Neural cell (in vitro differentiated cells): ENCODE results near the gene FKBP14. TPM values are rescaled to one million over a fixed set of nuclear protein-coding genes. Genes with fewer than 3 reads are reported as not detected.

ENCODE experiments used
- H2AFZ ChIP-seq: fragments of 200-600, 300-800 bp; sonication (generic), shearing (Covaris generic); 2 replicates; pipeline ENCODE4 v1.6.0; 2014; ENCODE audit warnings: low read depth, mild to moderate bottlenecking, antibody characterized with exemption, low read length, moderate library complexity
- H3F3A ChIP-seq: fragments of 200-600 bp; shearing (Covaris generic); 2 replicates; pipeline ENCODE4 v1.6.1; 2016; ENCODE audit warnings: mild to moderate bottlenecking, moderate library complexity, mixed read lengths, antibody characterized with exemption, low read length; ENCODE audit not compliant: insufficient read depth, poor library complexity, severe bottlenecking
- H3K27ac ChIP-seq: fragments of 200-600, 300-800 bp; sonication (generic), shearing (Covaris generic); 2 replicates; pipeline ENCODE4 v1.5.1; 2014; ENCODE audit warnings: mild to moderate bottlenecking, low read length, moderate library complexity
- H3K27me3 ChIP-seq: fragments of 300-800, 200-600 bp; sonication (generic), shearing (Covaris generic); 2 replicates; pipeline ENCODE4 v1.6.0; 2014; ENCODE audit warnings: mild to moderate bottlenecking, low read depth, low read length, moderate library complexity; ENCODE audit not compliant: insufficient read depth
- H3K36me3 ChIP-seq: fragments of 300-800, 200-600 bp; sonication (generic), shearing (Covaris generic); 2 replicates; pipeline ENCODE4 v1.5.1; 2014; ENCODE audit warnings: mild to moderate bottlenecking, antibody characterized with exemption, low read length, moderate library complexity; ENCODE audit not compliant: insufficient read depth
- H3K4me2 ChIP-seq: fragments of 300-800, 200-600 bp; sonication (generic), shearing (Covaris generic); 2 replicates; pipeline ENCODE4 v1.6.0; 2014; ENCODE audit warnings: mild to moderate bottlenecking, low read length
- H3K4me3 ChIP-seq: fragments of 300-800, 200-600 bp; sonication (generic), shearing (Covaris generic); 2 replicates; pipeline ENCODE4 v1.5.1; 2014; ENCODE audit warnings: mild to moderate bottlenecking, low read length, moderate library complexity
- H3K79me2 ChIP-seq: fragments of 200-600 bp; shearing (Covaris generic); replicated peaks from 2 replicates; pipeline ENCODE4 v1.6.0; 2014; ENCODE audit warnings: mild to moderate bottlenecking, low read length, moderate library complexity; ENCODE audit not compliant: insufficient read depth
- H3K9ac ChIP-seq: fragments of 300-800, 200-600 bp; sonication (generic), shearing (Covaris generic); 2 replicates; pipeline ENCODE4 v1.6.1; 2016; ENCODE audit warnings: mild to moderate bottlenecking, low read length, mixed read lengths
- H3K9me2 ChIP-seq: fragments of 200-600 bp; shearing (Covaris generic); 2 replicates; pipeline ENCODE4 v1.6.1; 2016; ENCODE audit warnings: mild to moderate bottlenecking, low read length, mixed read lengths; ENCODE audit not compliant: insufficient read depth
- H3K9me3 ChIP-seq: fragments of 200-600, 300-800 bp; sonication (generic), shearing (Covaris generic); 2 replicates; pipeline ENCODE4 v1.6.1; 2016; ENCODE audit warnings: mild to moderate bottlenecking, mixed run types, low read length, moderate library complexity, mixed read lengths
- H4K20me1 ChIP-seq: fragments of 200-600 bp; shearing (Covaris generic); 2 replicates; pipeline ENCODE4 v1.6.1; 2016; ENCODE audit warnings: mild to moderate bottlenecking, mixed run types; ENCODE audit not compliant: insufficient read depth
- CTCF ChIP-seq: fragments of 450-650 bp; IDR thresholded peaks from 2 replicates; pipeline ENCODE4 v1.5.1; 2014; ENCODE audit warnings: antibody characterized with exemption, mild to moderate bottlenecking, moderate library complexity; ENCODE audit not compliant: poor library complexity, severe bottlenecking
- EP300 ChIP-seq: fragments of 450-650 bp; conservative IDR thresholded peaks from 2 replicates; pipeline ENCODE4 v1.6.1; 2014; ENCODE audit warnings: antibody characterized with exemption, mild to moderate bottlenecking, moderate library complexity; ENCODE audit not compliant: poor library complexity, severe bottlenecking
- EZH2 ChIP-seq: fragments of 200-600, 300-800 bp; shearing (Covaris generic), sonication (generic); IDR thresholded peaks from 2 replicates; pipeline ENCODE4 v1.6.1; 2014; ENCODE audit warnings: antibody characterized with exemption, low read length, borderline replicate concordance, mild to moderate bottlenecking; ENCODE audit not compliant: insufficient read depth, poor library complexity, severe bottlenecking
- MXI1 ChIP-seq: fragments of 450-650 bp; conservative IDR thresholded peaks from 2 replicates; pipeline ENCODE4 v1.6.1; 2014; ENCODE audit warnings: antibody characterized with exemption, mild to moderate bottlenecking; ENCODE audit not compliant: poor library complexity, severe bottlenecking
- POLR2AphosphoS5 ChIP-seq: IDR thresholded peaks from 2 replicates; pipeline ENCODE4 v1.6.1; 2012
- RAD21 ChIP-seq: fragments of 450-650 bp; conservative IDR thresholded peaks from 2 replicates; pipeline ENCODE4 v1.6.1; 2014; ENCODE audit warnings: antibody characterized with exemption, mild to moderate bottlenecking, moderate library complexity
- REST ChIP-seq: IDR thresholded peaks from 2 replicates; pipeline ENCODE4 v1.6.1; 2012; ENCODE audit warnings: borderline replicate concordance
- SMC3 ChIP-seq: fragments of 450-650 bp; conservative IDR thresholded peaks from 2 replicates; pipeline ENCODE4 v1.6.1; 2014; ENCODE audit warnings: antibody characterized with exemption, mild to moderate bottlenecking, moderate library complexity; ENCODE audit not compliant: poor library complexity
- TAF1 ChIP-seq: IDR thresholded peaks from 2 replicates; pipeline ENCODE4 v1.6.1; 2012; ENCODE audit warnings: low read depth
- polyA plus RNA-seq: library from polyadenylated mRNA; depleted of rRNA; stranded (reverse); fragments of >200 nt; gene quantifications from 2 replicates; pipeline ENCODE4 v1.2.3, GENCODE V29; 2014

Gene FKBP14
- polyA plus RNA-seq, 1 donor from 2014 or later: 36.7 TPM

GRCh38 chr7:30019387-30019786 is 7.1 kb downstream of the FKBP14 start:
- Histone ChIP-seq H3K27ac (no peak overlapping the region), H2AFZ (no peak overlapping the region), H3K4me2 (no peak overlapping the region), H3K27me3 (no peaks in the 10 kb centered on the region), H3K79me2 (peaks cover 6% of the 10 kb centered on the region), H3K9me3 (no peaks in the 10 kb centered on the region), H3K36me3 (no peaks in the 10 kb centered on the region), H3F3A (no peaks in the 10 kb centered on the region), H3K9ac (no peak overlapping the region), H3K4me3 (no peak overlapping the region), H4K20me1 (no peaks in the 10 kb centered on the region), H3K9me2 (no peaks in the 10 kb centered on the region)
- no peak for TF ChIP-seq MXI1
- TF ChIP-seq SMC3: no peak
- TF ChIP-seq POLR2AphosphoS5: no peak
- no peak for TF ChIP-seq REST
- TF ChIP-seq CTCF: no peak
- TF ChIP-seq EZH2: no peak
- TF ChIP-seq TAF1: no peak
- no peak for TF ChIP-seq EP300
- no peak for TF ChIP-seq RAD21

GRCh38 chr7:30018451-30018850 is 8.1 kb downstream of the FKBP14 start:
- no peak for TF ChIP-seq RAD21
- no peak for TF ChIP-seq EZH2
- no peak for TF ChIP-seq SMC3
- no peak for TF ChIP-seq REST
- TF ChIP-seq MXI1: no peak
- no peak for TF ChIP-seq EP300
- TF ChIP-seq TAF1: no peak
- Histone ChIP-seq H3K79me2 (peaks cover 6% of the 10 kb centered on the region), H3K27ac (no peak overlapping the region), H3K36me3 (no peaks in the 10 kb centered on the region), H3K27me3 (no peaks in the 10 kb centered on the region), H3K4me2 (no peak overlapping the region), H3K9me2 (no peaks in the 10 kb centered on the region), H3K4me3 (no peak overlapping the region), H4K20me1 (no peaks in the 10 kb centered on the region), H2AFZ (no peak overlapping the region), H3K9me3 (no peaks in the 10 kb centered on the region), H3K9ac (no peak overlapping the region), H3F3A (no peaks in the 10 kb centered on the region)
